ENCODE results near the gene SUGCT.
"Not testable (repeated sequence)": the region's sequence is repeated elsewhere in the genome, so short reads cannot be mapped to it uniquely, and the experiment has no call there.

Gene SUGCT

DNA sequence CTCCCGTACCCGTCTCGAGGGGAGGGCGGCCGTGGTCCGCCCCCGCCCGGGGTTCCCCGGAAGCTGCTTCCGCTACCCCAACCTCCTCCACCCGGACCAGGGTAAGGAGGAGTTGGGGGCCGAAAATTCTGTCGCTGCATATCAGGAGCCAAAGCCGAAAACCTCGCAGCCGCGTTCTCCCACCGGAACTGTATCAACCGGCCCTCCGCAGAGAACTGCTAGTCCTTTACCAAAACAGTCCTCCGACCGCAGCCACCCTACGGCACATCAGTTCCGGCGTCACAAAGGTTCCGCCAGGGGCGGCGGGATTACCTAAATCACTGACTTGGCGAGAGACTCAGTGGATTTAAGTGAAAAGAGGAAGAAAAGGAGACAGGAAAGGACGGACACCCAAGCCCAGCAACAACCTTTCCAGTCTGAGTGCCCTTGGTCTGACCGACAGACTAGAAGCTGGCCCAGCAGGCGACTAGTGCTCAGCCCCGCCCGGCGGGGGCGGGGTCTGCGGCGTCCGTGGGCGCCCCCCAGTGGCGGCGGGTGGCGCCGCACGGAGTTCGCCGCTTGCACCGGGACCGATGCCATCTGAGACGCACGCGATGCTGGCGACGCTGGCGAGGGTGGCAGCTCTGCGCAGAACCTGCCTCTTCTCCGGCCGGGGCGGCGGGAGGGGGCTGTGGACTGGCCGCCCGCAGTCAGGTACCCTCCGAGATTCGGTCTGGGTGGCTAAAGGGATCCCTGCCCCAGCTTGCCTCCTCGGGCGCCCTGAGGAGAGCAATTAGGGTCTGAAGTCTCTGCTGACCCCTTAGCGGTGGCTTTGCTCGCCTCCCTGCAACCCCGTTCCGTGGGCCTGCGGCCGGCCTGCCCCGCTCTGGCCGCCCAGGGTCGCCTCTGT lies at the start of gene SUGCT, which contains the start of gene MPLKIP:
SUGCT (plus strand) TSS at position 578 of the 889 bp plus-strand sequence.
MPLKIP (minus strand) TSS at position 195 of the 889 bp plus-strand sequence; CDS start at position 140, 55 bp downstream.
- peak; percentile 99 for DNase-seq

DNA sequence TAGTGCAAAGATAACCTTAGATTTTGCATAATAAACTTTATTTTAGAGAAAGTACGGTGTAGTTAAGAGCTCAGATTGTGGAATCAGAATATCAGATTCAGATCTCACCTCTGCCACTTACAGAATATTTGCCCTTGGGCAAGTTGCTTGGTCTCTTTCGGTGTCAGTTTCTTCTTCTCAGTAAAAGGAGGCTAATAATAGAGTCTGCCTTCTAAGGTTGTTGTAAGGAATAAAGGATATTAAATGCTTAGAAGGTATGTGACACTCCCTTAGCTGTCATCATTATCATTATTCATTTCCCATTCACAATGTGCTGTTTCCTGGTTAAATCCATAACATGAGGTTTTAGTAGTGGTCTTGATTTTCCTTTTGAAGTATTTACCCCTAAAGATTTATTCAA lies 42.6 kb upstream of the SUGCT start:
- DNase-seq: no peak

DNA sequence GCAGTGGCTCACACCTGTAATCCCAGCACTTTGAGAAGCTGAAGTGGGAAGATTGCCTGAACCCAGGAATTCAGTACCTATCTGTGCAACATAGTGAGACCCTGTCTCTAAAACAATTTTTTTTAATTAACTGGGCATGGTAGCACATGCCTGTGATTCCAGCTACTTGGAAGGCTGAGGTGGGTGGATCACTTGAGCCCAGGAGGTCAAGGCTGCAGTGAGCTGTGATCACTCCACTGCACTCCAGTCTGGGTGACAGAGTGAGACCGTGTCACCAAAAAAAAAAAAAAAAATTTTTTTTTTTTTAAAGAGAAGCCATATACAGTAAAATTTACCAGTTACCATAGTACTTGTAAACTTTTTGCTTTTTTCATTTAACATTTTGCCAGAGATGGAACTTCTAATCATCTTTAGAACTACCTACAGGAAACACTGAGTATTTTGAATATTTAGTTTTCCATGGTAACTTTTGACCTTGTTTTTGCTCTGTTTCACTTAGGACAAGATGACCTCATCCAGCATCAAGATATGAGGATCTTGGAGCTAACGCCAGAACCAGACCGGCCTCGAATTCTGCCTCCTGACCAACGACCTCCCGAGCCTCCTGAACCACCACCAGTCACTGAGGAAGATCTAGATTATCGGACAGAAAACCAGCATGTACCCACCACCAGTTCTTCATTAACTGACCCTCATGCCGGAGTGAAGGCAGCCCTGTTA lies 41.0 kb upstream of the SUGCT start:
- DNase-seq: no peak

DNA sequence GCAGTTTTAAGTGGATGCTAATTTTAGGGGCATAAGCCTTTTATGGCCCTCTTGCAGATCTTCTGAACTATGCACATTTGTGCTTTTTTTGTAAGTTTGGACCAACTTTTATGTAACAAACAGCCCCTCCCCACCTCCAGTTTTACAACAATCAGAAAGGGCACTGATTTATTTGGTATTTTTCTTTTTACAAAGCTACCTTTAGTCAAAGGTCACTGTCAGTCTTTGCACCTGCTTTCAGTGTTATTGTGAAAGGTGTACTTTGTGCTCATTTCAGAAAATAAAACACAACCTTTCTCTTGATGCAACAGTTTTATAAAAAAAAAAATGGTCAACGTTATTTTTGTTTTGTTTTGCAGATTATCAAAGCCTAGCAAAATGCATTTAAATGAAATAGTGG lies 39.6 kb upstream of the SUGCT start:
- DNase-seq: no peak

DNA sequence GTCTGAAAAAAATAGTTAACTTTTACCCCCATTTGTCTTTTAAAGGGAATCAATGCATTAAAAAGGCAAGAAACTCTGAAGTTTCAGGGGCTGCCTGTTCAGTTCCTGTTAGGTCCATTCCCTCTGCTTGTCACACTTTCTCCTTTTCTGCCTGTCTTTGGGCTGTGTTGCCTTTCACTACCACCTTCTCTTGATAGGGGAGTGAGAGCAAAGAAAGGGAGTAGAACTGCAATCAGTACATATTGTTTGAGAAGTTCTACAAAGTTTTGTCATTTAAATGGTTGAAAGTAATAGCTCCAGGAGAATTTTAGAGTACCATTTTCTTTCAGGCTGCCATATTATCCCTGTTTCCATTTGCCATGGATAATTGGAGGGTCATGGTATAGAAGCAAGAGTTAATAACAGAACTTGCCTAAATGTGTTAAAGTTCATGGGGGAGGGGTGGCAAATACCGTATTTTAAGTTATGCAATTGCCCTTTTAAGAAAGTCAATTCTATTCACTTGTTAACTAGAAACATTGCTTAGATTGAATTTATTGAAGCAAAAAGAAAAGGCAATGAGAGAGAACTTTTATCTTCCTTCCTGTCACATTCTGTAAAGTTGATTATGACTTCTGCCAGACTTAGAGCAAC lies 39.0 kb upstream of the SUGCT start:
- DNase-seq: no peak

DNA sequence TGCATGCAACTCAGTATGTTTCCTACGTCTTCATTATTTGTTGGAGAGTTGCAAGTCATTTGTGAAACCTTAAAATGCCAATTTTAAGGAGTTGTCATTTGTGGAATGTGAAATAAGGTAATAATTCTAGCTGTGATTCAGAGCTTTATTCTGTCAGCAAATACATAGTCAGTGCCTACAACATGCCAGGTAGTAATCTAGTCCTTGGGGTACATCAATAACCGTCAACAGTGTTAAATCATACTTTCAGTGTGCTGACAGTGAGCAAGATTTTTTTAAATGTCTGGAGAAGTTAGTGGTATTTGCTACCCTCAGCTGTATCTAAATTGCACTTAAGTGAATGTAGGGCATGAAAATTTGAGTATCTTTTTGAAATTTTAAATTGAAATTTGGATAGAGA lies 37.1 kb upstream of the SUGCT start:
- DNase-seq: no peak

GRCh38 chr7:40098810-40099209 lies 36.0 kb upstream of the SUGCT start:
- no peak for DNase-seq

DNA sequence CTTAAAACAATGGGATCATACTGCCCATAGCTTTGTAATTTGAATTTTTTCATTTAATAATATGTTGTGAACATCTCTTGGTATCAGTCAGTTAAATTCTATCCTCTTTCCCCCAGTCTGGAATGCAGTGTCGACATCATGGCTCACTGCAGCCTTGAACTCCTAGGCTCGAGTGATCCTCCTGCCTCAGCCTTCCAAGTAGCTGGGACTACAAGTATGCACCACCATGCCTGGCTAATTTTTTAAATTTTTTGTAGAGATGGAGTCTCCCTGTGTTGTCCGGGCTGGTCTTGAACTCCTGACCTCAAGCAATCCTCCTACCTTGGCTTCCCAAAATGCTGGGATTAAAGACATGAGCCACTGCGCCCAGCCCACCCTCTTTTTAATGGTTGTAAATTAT lies 35.0 kb upstream of the SUGCT start:
- DNase-seq: no peak

GRCh38 chr7:40101201-40101600 lies 33.6 kb upstream of the SUGCT start:
- DNase-seq: no peak

DNA sequence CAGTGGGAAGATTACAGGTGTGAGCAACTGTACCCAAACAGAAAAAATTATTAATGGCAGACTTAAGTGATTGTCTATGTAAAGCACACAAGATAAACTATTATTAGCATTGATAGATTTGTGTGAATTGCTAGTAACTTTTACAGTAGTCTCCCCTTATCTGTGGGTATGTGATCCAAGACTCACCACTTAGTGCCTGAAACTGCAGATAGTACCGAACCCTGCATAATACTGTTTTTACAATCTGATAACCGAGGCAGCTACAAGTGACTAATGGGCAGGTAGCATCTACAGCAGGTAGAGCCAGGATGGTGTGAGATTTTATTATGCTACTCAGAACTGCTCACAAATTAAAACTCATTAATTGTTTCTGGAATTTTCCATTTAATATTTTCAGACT lies 31.9 kb upstream of the SUGCT start:
- DNase-seq: no peak

GRCh38 chr7:40105879-40106473 lies 28.8 kb upstream of the SUGCT start:
- DNase-seq: no peak

DNA sequence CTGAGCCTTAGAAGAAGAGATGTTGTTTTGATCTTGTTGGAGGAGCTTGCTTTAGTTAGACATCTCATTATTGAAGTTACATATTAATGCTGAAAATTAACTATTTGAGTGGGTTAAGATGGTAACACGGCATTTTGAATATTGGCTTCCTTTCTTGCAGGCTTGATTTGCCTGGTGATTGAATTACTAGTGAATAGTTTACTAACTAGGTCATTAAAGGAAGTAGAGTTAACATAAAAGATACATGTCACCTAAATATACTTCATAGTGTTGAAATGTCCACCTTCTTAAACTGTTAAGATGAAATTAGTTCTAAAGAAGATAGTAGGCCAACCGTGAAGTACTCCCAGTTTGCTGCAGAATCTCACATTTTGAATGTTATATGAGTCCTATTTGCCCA lies 18.9 kb upstream of the SUGCT start:
- no peak for DNase-seq

DNA sequence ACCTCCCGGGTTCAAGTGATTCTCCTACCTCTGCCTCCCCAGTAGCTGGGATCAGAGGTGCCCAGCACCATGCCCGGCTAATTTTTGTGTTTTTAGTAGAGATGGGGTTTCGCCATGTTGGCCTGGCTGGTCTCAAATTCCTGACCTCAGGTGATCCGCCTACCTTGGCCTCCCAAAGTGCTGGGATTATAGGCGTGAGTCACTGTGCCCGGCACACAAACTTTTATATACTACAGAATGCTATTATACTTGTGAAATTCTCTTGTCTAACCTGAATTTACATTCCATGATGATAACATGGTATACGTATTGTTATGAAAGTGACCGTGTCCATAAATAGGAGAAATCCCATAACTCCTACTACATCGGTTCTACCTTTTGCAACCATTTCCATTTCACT lies 17.6 kb upstream of the SUGCT start:
- DNase-seq: not testable (repeated sequence)

DNA sequence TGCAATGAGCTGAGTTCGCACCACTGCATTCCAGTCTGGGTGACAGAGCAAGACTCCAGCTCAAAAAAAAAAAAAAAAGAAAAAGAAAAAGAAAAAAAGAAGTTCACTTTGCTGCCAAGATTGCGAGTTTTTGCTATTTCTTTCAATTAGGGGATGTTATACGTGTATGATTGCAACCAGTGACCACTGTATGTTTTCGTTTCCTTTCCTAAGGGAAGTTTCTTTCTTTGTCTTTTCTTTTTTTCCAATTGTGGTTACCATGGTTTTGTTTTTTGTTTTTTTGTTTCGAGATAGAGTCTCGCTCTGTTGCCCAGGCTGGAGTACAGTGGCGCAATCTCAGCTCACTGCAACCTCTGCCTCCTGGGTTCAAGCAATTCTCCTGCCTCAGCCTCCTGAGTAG lies 16.6 kb upstream of the SUGCT start:
- not testable (repeated sequence) for DNase-seq

- DNase-seq: peak; percentile 48
These were observed 14.8 kb upstream of the SUGCT start for GRCh38 chr7:40120020-40120419.

GRCh38 chr7:40122100-40122939 lies 12.5 kb upstream of the SUGCT start:
- not testable (repeated sequence) for DNase-seq

GRCh38 chr7:40122940-40123254 lies 11.9 kb upstream of the SUGCT start:
- no peak for DNase-seq

- DNase-seq: no peak
These were observed 1.0 kb upstream of the SUGCT start for GRCh38 chr7:40133561-40134427.

DNA sequence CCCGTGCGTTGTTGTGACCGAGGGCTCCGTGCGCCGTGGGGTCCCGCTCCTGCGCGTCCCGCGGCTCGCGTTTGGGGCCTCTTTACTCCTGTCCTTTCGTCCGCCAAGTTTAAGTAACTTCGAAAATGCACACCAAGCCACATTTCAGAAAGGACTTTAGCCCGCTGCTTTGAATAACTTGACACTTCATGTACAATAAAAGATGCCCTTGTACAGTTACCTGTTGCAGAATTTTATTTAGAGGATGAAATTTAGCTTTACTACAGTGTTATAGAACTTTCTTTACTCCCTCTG lies 459 bp downstream of the SUGCT start:
- no peak for DNase-seq

- DNase-seq: no peak
These were observed 2.8 kb downstream of the SUGCT start for GRCh38 chr7:40137563-40137962.

- no peak for DNase-seq
These were observed 4.2 kb downstream of the SUGCT start for GRCh38 chr7:40138973-40139372.

- not testable (repeated sequence) for DNase-seq
These were observed 5.1 kb downstream of the SUGCT start for GRCh38 chr7:40139891-40140290.
